HG03342 (cell line): ENCODE data around the gene LAMB4.

ENCODE experiments used
- ATAC-seq: cut with Tn5 transposase; IDR thresholded peaks from one replicate; pipeline ENCODE4 v1.9.1; 2021; ENCODE audit warnings: mild to moderate bottlenecking, moderate library complexity; ENCODE audit not compliant: unreplicated experiment

Gene LAMB4

DNA sequence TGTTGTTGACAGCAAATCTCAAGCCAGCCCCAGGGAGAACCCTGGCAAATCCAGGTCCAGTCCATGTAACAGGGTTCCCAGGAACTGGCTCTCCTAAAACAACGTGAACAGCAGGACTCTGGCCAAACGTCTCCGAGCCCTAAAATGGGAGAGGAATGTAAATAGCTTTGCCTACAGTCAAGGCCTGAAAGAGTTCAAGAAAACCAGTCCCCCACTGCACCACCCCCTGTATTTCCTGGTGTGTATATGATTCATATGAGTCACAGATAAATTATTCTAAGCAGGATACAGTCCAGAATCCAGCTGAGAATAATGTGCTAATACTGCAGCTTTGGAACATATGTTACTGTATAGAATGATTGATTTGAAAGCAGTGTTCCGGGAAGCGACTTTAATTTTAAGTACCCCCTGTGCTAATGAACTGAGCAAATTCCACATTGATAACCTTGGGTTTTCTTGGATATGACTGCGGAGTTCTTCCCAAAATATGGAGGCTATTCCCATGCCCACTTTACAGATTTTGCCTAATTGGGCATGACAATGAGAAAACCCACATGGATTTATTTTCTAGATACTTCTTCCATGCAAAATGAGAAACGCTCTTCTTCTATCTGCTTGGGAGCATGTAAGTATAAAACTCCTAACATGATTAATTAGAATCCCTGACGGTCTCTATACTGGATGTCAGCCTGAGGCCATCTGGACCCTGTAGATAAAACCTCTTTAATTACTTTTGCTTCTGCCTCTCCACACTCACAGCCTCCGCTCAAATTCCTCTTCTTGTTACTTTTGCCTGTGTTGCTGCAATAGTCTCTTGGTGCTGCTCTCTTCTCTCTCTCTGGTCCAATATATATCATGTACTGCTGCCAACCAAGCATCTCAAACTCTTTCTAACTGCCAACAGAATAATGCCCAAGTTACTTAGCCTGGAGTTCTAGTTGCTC lies 50.2 kb downstream of the LAMB4 start:
- ATAC-seq: no peak

DNA sequence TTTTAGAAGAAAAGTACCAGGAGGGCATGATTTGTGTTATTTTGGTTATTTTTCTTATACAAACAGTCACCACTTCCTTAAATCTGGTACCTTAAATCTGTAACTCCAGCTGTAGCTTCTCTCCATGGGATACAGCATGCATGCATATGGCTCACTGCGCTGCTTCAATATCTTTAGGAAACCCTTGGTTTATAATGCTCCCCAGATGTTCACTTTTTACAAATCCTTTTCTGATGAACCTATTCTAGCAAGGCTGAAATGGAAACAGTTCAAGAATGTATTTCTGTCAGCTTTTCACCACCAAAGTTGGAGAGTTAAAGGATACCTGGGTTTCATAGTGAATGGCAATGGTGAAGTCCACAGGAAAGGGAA lies 50.9 kb downstream of the LAMB4 start:
- ATAC-seq: no peak

DNA sequence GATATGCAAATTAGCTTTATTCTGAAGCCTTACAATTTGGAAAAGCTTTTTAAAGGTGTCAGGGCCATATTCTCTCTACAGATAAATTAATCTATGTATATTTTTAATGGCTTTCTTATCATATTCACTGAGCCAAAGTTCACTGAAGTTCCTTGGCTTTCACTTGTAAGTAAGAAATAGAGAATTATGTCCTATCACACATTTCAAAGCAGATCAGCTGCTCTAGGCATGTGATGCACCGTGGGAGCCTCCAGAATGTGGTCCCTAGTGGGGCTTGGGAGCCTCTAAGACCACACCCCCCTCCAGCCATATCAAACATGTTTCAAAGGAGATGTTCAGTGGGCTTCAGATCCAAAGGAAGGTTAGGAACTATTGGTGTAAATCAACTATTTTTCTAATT lies 51.5 kb downstream of the LAMB4 start:
- no peak for ATAC-seq

DNA sequence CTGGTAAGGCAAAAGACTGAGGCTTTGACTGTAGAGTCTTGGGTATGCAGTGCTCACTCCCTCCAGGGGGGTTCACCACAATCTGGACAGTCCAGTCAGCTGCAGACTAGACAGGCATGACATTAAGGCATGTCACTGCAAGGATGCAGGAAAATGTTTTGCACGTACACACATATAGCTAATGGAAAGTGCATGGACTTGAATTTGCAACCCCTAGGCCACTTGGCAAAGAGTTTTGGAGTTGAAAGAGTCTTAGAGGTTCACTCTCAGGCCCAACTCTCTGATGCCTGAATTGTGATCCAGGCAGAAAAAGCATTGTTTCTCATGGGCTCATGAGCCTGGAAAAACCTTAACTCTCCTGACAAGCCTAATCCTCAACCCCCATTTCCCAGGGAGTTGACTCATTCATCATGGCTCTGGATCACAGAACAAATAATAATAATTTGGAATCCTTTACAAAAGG lies 51.9 kb downstream of the LAMB4 start:
- no peak for ATAC-seq

DNA sequence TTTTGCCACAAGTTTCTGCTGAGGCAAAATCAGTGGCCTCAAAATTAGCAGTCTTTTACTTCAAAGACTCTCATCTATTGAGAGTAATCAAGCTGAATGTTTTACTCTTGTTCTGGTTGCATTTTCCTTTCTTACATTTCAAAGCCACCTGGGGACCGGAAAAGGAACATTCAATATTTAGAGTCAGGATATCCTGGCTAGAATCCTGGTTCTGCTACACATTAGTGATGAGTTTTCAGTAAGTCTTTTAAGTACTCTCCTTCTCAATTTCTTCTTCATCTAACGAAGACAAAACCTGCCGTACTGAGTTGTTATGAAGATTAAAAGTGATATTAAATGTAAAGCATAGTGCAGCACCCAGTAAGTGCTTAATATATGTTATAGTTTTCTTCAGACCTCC lies 52.5 kb downstream of the LAMB4 start:
- ATAC-seq: no peak

DNA sequence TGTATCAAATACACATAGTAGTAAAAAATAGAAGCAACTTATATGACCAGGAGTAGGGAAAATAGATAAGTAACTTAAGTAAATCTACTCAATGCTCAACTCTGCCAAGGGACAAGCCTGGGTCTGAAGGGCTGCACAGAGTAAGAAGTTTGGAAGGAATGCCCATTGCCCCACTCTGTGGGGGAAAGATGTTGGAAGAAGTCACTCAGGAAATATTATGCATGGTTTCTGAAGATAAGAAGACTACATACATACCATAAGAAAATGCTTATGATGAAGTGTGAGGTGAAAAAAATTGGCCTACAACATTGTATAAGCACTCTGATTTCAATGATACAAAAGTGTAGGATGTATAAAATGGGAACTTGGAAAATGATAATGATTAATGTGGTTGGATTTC lies 54.0 kb downstream of the LAMB4 start:
- ATAC-seq: no peak

DNA sequence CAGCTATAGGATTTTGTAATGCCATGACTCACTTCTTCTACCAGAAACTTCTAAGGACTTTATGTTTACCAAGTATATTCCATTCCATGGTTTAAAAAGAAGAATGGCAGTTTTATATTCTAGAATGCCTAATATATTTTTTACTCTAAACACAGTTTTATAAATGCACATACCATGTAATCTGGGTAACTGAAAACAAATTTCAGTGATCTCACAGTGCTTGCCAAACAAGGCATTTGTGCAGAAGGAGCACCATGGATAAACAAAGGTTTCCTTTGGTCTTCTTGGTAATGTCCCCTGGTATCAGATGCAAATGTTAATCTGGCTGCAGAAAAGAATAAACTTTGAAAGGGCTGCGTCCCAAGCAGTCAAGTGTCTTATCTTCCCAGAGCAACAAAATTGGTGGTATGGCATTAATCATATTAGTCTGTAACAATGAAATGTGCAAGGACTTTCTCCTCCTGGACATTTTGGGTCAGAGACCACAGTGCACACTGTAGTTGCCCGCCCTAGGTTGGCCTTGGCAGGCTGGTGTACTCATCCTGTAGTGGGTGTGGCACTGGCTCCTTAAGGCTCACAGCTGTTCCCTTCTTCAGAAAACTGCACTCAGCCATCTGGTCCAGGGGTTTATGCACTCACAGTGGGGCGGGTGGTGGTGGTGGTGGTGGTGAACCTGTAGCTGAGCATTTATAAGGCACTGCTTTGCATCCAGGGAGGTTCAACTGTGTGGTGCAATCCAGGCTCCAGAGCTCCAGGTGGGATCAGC lies 56.7 kb downstream of the LAMB4 start:
- no peak for ATAC-seq

DNA sequence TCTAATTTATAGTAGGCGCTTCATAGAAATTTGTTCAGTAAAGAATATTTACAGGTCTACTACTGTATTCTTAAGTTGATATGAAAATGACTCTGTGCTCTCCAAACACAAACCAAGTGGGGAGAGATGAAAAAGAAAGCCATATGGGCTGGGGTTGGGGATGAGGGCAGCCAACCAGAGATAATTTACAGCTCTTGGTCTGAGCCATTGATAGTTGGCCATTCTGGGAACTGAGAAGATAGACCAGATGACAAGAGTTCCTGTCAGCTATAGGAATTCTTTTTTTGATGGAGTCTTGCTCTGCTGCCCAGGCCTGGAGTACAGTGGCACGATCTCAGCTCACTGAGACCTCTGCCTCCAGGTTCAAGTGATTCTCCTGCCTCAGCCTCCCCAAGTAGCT lies 57.4 kb downstream of the LAMB4 start:
- no peak for ATAC-seq

DNA sequence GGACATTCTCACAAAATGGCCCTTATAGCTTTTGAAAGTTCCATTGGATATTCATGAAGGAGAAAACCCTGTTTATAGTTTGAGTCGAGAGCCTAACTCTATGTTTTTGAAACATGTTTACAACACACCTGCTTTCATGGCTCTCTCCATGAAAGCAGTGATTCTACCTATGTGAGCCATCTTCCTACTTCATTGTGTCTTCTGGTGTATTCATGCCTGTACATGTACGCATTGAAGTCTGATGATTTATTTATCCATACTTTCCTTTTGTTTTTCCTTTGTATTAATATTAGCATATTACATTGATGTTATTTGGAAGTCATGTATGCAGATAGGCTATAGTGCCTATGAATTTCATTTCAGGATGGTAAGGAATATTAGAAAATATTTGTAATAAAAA lies 58.0 kb downstream of the LAMB4 start:
- no peak for ATAC-seq

DNA sequence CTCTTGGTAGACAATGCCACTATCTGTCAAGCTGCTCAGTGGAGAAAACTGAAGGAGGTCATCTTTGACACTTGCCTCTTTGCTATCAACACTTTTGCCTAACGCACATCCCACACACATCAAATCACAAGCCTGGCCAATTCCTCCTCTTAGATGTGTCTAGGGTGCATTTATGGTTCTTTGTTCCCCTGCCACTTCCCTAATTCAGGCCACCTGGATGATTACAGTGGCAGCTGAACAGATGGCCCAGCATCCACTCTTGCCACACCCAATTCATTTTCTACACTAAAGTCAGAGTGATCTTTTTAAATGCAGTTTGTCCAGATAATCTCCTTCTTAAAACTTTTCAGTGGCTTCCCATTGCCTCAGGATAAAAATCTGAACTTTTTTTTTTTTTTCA lies 58.6 kb downstream of the LAMB4 start:
- no peak for ATAC-seq

DNA sequence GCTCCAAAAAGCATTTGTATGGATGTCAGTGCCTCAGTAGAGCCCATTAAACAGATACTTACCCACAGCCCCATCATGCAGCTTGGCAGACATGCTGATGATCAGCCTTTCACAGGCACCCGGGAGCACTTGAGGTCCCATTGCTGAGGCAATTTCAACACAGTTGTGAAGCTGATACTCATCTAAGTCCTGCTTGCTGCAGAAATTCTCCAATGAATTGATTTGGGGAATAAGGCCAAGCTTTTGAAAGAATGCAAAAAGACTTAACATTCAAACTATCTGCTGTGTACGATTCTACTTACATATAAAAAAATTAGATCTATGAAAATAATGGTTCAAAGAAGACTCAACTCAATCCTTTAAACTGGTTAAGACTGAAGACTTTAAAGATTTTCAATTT lies 60.5 kb downstream of the LAMB4 start:
- no peak for ATAC-seq

DNA sequence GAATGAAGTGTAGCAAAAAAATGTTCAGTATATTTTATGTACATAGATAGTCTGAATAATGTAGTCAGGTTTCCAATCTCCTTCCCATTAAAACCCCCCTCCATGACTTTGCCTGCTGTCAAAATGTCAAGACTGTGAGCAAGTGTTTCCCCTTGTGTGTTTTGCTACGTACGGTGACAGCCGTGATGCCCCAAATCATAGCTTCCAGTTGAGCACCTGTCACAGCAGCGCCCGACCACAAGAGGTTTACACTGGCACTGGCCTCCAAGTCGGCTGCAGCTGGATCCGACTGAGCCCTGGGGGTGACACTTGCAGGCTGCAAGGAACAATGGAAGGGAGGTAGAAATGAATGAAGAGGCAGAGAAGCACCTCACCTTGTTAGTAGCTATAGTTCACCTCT lies 62.3 kb downstream of the LAMB4 start:
- ATAC-seq: no peak

DNA sequence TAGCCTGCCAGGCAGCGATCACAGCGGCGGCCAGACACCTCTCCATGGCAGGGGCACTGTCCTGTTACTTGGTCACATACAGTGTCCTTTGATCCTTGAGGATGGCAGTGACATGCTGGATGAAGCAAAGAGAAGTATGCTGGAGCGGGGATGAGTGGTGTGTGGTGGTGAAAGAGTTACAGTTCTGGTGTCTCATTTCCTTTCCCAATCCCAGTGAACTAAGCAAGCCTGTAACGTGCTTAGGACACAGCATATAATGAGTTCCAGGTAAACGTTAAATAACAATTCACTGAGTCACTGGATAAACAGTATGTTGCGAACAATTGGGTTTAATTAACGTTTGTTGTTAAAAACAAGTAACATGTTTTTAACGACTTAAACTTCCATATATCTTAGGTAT lies 63.7 kb downstream of the LAMB4 start:
- ATAC-seq: no peak

DNA sequence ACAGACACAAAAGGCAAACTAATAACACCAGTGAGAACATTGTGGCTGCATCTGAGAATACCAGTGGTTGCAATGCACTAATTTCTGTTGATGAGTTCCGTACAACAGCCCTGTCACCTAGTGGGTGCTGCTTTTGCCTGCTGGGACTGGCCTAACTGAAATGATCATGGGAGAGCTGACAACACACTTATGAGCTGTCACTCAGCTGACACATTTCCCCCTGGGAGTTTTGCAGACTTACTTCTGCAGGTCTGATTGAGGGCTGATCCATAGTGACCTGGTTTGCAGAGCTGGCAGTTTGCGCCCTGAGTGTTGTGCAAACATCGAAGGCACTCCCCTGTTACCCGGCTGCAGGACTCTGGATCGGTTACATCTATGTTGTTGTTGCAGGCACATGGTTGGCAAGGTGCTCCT lies 66.6 kb downstream of the LAMB4 start:
- ATAC-seq: no peak

DNA sequence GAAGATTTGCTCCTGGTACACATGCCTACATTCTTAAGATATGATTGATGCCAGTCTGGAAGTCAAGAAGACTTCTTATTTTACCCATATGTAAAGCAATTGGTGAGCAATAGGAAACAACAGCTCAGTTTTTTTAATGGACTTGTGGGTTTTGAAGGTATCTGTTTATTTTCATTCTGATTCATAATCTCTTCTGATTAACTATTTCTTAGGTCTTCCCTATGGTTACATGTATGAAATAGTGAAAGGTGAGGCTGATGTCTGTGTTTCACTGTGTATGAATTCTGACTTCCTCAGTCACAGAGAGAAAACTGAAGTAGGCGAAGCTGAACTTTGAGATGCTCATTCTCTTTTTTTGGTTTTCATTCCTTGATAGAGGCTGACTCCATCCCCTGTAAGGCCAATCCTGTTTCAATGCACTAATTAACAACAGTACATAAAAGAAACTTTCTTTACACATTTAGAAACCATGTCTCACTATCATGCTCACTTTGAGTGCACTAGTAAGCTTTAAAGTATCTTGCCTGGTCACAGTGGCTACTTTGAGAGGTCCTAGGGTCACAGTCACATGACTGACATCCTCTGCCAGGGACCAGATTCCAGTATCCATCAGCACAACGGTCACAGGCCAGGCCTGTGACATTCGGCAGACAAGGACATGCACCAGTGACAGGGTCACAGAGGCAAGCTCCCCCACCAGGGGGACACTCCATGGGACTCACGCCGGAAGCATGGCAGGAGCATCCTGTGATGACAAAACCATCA lies 67.7 kb downstream of the LAMB4 start:
- ATAC-seq: no peak

DNA sequence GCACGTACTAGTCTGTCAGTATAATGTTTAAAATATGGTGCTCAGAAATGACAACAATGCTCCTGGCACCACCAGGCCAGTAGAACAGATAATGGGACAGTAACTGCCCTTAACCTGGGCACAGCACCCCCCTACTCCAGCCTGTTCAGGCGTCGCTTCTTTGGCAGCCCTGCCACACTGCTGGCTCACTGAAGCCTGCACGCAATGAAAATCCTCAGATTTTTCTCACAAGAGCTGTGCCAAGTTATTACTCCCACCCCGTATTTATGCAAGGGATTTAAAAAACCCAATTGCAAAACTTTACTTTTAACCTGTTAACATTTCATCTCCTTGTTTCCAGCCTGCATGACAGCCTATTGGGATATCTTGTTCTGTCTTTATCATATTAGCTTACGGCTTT lies 70.6 kb downstream of the LAMB4 start:
- no peak for ATAC-seq

DNA sequence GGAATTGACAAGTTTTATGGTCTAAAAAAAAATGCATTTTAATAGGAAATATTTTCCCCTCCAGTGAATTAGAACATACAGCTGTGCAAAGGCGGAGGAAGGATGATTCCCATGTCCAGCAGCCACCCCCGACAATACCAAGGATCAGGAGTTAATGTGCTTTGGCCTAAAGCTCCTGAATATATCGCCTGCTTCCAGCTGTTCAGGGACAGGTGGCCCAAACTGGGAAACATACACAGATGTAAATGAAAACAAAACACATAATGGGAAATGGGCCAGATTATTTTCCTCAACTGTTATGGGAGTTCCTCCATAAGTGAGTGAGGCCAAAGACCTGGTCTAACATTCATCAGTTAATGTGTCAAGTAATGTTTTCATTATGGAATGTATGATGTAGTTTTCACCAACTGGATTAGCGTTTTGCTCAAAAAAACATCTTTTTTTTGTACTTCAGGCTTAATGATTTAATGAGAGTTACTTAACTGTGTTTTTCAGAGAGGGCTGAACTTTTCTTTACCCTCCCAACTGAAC lies 72.1 kb downstream of the LAMB4 start:
- no peak for ATAC-seq

DNA sequence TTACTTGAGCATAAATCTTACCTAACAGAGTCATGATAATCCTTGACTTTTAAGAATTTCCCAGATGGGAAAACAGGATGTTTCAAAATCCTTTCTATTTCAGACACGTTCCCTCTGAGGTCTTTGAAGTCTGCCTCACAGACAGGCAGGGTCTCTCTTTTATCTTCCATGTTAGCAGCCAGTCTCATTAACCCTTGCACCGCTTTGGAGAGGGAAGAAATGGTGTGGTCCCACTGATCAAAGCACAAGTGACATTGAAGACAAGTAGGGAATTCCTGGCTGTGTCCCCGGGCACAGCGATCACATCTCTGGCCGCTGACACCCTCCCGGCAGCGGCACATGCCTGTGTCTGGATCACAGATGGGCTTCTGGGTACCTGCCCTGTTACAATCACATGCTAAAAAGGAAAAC lies 74.5 kb downstream of the LAMB4 start:
- no peak for ATAC-seq

DNA sequence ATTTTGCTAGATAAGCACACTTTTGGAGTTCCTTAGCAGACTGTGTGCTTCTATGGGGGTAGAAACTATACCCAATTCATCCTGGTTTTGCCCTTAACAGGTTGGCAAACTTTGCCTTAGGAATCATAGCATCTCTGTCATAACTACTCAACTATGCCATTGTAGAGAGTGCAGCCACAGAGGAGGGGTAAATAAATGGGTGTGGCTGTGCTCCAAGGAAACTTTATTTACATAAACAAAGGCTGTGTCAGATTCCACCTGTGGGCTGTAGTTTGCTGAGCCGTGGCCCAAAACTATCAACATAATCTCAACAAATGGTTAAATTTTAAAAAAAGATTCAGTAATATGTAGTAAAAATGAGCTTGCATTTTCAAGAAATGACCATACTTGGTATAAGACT lies 75.6 kb downstream of the LAMB4 start:
- ATAC-seq: no peak

DNA sequence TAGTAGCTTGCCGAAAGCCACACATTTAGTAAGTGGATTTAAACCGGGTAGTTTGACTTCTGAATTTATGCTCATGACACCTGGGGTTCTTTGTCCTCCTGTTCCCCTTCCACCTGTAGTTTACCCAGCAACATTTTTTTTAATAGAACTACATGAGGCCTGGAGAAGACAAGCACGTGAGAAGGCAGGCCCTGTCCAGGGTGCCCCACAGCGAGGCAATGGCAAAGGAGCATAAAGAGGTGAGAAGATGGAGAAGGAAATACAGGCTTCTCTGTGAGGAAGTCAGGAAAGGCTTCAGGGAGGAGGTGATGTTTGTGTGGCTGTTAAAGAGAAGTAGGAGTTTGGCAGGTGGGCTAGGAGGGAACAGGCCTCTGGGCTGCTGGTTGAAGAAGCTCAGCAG lies 76.9 kb downstream of the LAMB4 start:
- no peak for ATAC-seq

DNA sequence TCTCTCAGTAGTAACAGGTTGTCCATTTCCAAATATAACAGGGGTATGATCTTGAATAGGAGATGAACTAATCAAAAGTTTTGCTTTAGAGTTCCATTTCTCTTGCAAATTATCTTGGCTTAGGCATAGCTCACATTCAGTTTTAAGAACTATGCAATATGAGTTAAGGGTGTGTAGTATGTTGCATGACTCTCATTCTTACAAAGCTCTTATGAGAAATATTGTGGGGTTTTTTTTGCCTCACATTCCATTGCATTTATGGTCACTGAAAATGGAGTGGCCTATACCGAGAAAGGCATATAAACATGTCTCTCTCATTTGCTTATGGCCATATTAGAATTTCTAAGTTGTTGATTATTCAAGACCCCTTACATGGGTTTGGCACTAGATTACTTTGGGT lies 78.7 kb downstream of the LAMB4 start:
- no peak for ATAC-seq
